Activated naive CD4-positive, alpha-beta T cell treated with anti-CD3 and anti-CD28 coated beads, Interleukin-2, amount 10 ng/mL, durations not matched to agents 7 days and 5 days (primary cell): Measurements from ENCODE around the gene MYBPC3.
"Not testable (repeated sequence)": the region's sequence is repeated elsewhere in the genome, so short reads cannot be mapped to it uniquely, and the experiment has no call there.

Experiments used
- CTCF ChIA-PET: fragments of 350-600 bp; sonication (Branson Sonifier 250); formaldehyde crosslinking; loops from one replicate; lab custom pipeline; 2021; ENCODE audit warnings: antibody characterized with exemption; lab: Charles Lee
- DNase-seq: peaks from one replicate; pipeline ENCODE4 v3.0.0-alpha.2; 2020
- H3K27ac Mint-ChIP-seq: one replicate; pipeline ENCODE4 v1.8.0; 2021; ENCODE audit warnings: mild to moderate bottlenecking, moderate library complexity, mixed read lengths
- H3K27me3 Mint-ChIP-seq: one replicate; pipeline ENCODE4 v1.8.0; 2021; ENCODE audit warnings: mild to moderate bottlenecking, mixed read lengths
- H3K36me3 Mint-ChIP-seq: one replicate; pipeline ENCODE4 v1.8.0; 2021; ENCODE audit warnings: mixed read lengths
- H3K4me1 Mint-ChIP-seq: one replicate; pipeline ENCODE4 v1.8.0; 2021; ENCODE audit warnings: mixed read lengths
- H3K4me3 Mint-ChIP-seq: one replicate; pipeline ENCODE4 v1.8.0; 2021; ENCODE audit warnings: mild to moderate bottlenecking, moderate library complexity, mixed read lengths
- H3K9me3 Mint-ChIP-seq: one replicate; pipeline ENCODE4 v1.8.0; 2021; ENCODE audit warnings: mixed read lengths

The MYBPC3 gene

DNA sequence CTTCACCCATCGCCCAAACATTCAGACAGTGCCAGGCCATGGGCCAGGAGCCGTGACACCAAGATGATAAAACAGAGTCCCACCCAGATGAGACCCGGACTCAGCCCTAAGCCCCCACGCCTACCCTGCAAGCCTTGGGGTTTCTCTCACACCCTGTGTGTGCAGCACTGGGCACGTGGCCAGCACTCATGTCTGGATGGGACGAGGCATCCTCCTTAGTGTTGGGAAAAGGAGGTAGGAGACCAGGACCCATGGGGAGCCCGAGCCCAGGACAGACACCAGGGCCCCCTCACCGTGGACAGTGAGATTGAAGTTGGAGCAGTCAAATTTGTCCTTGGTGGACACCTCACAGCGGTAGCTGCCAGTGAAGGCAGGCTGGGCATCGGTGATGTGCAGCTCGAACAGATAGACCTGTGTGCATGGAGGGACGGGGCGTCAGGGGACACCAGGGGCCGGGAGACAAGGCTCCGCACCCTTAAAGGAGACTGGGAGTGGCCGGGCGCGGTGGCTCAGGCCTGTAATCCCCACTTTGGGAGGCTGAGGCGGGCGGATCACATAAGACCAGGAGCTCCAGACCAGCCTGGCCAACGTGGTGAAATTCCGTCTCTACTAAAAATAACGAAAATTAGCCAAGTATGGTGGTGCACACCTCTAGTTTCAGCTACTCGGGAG, 4.2 kb downstream of the MYBPC3 start:
- Mint-ChIP-seq H3K36me3 (no peaks in the 10 kb centered on the region), H3K4me3 (no peak overlapping the region), H3K4me1 (no peaks in the 10 kb centered on the region), H3K27ac (no peak overlapping the region), H3K9me3 (no peaks in the 10 kb centered on the region), H3K27me3 (peaks cover 3% of the 10 kb centered on the region)
- no peak for DNase-seq
- CTCF ChIA-PET: no interaction called here

DNA sequence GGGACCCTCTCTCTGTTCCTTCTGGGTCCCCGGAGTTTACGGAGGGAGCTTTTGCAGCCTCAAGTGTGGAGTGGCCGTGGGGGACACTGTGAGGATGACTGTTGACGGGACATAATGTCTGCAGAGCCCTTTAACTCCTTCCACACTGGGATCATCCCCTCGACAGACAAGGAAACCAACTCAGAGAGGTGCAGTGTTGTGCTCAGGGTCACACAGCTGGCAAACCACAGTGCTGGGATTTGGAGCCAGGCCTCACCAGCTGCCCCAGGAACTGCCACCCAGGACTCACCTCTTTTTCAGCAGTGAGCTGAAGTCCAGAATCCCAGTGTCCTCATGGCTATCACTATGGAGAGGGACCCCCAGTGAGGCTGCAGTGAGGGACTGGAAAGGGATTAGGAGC, 5.4 kb downstream of the MYBPC3 start:
- Mint-ChIP-seq H3K27ac (no peak overlapping the region), H3K36me3 (no peaks in the 10 kb centered on the region), H3K4me3 (no peak overlapping the region), H3K4me1 (no peaks in the 10 kb centered on the region), H3K27me3 (peaks cover 7% of the 10 kb centered on the region), H3K9me3 (no peaks in the 10 kb centered on the region)
- CTCF ChIA-PET: interaction anchor here (0.6 to 0.8 kb wide), 2 partner anchors 13 to 87 kb away, joined by 3 read pairs; no protein-coding TSS in a partner anchor
- DNase-seq: no peak

DNA sequence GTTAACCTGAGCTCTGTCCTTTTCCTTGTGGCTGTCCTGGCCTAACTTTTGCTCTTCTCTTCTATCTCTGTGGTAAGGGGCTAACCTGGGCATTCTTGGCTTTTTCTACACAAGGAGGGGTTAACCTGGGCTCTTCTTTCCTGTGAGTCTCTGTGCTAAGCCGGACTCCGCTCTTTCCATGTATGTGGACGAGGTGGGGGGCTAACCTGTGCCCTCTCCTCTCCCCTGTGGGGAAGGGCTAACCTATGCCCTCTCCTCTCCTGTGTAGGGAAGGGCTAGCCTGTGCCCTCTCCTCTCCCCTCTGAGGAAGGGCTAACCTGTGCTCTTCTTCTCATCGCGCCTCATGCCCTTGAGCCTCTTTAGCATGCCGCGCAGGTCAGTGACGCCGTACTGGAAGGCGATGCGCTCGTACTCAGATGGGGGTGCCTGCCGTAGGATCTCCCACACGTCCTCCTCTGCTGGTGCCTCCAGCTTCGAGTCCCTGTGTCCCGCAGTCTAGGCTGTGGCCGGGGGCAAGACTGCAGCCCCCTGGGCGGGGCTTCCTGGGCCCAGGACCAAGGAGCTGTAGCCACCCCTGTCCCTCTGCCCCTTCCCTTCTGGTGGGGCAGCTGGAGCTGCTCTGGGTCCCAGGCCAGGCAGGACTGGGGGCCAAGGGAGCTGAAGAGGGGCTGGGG, 6.5 kb downstream of the MYBPC3 start:
- Mint-ChIP-seq H3K27me3 (peaks cover 7% of the 10 kb centered on the region), H3K9me3 (no peaks in the 10 kb centered on the region), H3K27ac (no peak overlapping the region), H3K4me1 (no peaks in the 10 kb centered on the region), H3K36me3 (no peaks in the 10 kb centered on the region), H3K4me3 (no peak overlapping the region)
- no peak for DNase-seq
- CTCF ChIA-PET: interaction anchor here (0.8 kb wide), 1 partner anchor 86 kb away, joined by 3 read pairs; no protein-coding TSS in a partner anchor

DNA sequence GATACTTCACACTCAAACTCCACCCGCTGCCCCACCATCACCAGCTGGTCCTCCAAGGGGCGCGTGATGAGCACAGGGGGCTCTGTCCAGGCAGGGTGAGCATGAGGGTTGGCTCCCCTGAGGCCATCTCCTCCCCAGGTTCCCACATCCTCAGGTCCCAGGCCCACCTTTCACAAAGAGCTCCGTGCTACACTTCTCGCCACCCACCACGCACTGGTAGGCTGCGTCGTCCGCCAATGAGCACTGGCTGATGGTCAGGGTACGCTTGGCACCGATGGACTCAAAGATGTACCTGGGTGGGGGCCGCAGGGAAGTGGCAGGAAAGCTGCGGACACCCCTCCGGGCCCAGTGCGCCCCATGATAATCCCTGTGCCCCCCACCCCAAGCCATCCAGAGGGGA, 9.6 kb downstream of the MYBPC3 start:
- Mint-ChIP-seq H3K36me3 (no peaks in the 10 kb centered on the region), H3K27ac (no peak overlapping the region), H3K9me3 (no peaks in the 10 kb centered on the region), H3K4me1 (no peaks in the 10 kb centered on the region), H3K4me3 (no peak overlapping the region), H3K27me3 (peaks cover 4% of the 10 kb centered on the region)
- no peak for DNase-seq
- CTCF ChIA-PET: no interaction called here

DNA sequence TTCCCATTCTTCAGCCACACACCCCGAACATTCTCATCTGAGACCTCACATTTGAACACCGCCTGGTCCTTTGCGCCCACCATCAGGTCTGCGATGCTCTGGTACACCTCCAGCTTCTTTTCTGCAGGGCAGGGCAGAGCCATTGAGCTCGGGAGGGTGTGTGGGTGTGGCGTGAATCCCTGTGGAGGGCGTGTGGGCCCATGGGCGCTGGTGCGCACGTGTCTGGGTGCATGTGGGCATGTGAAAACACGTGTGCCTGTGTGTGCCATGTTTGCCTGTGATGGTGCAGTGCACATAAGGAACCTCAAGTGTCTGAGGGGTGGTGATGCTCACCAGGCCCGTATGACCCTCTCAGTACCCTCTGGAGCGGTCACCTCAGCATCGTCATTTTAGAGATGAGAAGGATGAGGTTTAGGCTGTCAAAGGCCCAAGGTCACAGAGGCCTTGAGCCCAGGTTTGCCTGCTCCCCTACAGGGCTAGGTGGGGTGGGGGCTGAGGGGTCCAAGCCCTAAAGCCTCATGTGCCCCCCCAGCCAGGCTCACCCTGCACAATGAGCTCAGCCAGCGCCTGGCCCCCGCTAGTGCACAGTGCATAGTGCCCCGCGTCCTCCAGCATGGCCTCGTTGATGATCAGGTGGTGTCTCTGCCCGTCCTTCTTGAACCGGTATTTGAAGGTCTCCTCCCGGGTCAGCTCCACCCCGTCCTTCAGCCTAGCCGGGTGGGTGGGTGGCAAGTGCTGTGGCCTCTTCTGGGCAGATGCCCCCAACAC, 10.3 kb downstream of the MYBPC3 start:
- H3K36me3 Mint-ChIP-seq: no peaks in the 10 kb centered on the region
- no peak for DNase-seq
- H3K27me3 Mint-ChIP-seq: peaks cover 4% of the 10 kb centered on the region
- no peaks in the 10 kb centered on the region for H3K9me3 Mint-ChIP-seq
- CTCF ChIA-PET: no interaction called here
- no peaks in the 10 kb centered on the region for H3K4me1 Mint-ChIP-seq
- H3K4me3 Mint-ChIP-seq: no peak overlapping the region
- no peak overlapping the region for H3K27ac Mint-ChIP-seq

DNA sequence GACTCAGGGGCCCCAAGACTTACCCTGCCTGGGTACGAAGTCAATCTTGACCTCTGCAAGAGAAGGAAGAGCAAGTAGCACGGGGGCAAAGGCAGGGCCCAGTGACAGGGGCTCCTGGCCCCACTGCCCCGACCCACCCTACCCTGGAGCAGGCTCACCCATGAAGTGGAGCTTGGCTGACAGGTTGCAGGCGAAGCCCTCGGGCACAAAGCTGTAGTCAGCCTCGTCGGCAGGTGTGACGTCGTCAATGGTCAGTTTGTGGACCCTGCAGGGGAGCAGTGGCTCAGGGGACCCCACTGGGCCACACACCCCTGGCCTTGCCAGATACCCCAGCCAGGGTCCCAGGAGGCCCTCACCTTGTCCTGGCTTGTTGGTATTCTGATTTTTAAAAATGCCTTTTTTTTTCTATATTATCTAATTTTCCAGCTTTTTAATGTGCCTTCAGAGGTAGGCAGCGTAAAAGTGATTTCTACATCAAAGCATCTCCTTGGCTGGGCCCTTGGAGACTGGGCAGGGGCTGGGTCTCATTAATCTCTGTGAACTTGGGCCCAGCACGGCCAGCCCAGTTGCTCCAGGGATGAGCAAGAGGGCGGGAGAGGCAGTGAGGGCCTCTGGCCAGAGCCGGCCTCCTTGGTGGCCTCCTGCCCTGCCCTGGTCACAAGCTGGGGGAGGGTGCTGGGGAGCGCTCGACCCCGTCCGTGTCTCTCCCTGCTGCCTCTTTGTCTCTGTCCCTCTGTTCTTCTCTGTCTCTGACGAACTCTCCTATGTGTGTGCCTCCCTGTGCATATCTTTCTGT, 11.3 kb downstream of the MYBPC3 start:
- no peak overlapping the region for H3K4me3 Mint-ChIP-seq
- DNase-seq: no peak
- CTCF ChIA-PET: no interaction called here

DNA sequence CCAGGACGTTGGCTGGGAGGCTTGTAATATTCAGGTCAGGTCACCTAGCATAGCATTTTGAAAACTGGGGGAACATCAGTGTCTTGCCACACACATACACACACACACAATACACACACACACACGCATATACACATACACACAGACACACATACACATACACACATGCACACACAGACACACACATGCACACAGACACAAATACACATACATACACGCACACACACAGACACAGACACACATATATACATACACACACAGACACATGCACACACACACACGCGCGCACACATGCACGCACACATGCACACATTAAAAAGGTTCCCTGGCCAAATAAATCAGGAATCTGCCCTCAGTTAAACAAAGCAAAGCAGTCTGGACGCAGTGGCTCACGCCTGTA, 12.5 kb downstream of the MYBPC3 start:
- Mint-ChIP-seq H3K4me1 (no peaks in the 10 kb centered on the region), H3K9me3 (no peaks in the 10 kb centered on the region), H3K27me3 (peaks cover 4% of the 10 kb centered on the region), H3K36me3 (no peaks in the 10 kb centered on the region), H3K4me3 (no peak overlapping the region), H3K27ac (no peak overlapping the region)
- CTCF ChIA-PET: no interaction called here
- no peak for DNase-seq

More for the DNA sequence above, 11.3 kb downstream of the MYBPC3 start:
- H3K4me1 Mint-ChIP-seq: no peaks in the 10 kb centered on the region
- H3K9me3 Mint-ChIP-seq: no peaks in the 10 kb centered on the region
- peaks cover 4% of the 10 kb centered on the region for H3K27me3 Mint-ChIP-seq
- H3K27ac Mint-ChIP-seq: no peak overlapping the region
- no peaks in the 10 kb centered on the region for H3K36me3 Mint-ChIP-seq

- H3K27me3 Mint-ChIP-seq: peaks cover 4% of the 10 kb centered on the region
- CTCF ChIA-PET: no interaction called here
- no peak for DNase-seq
- no peak overlapping the region for H3K4me3 Mint-ChIP-seq
- no peak overlapping the region for H3K27ac Mint-ChIP-seq
- H3K9me3 Mint-ChIP-seq: no peaks in the 10 kb centered on the region
- H3K36me3 Mint-ChIP-seq: no peaks in the 10 kb centered on the region
- no peaks in the 10 kb centered on the region for H3K4me1 Mint-ChIP-seq
These were observed 13.9 kb downstream of the MYBPC3 start for GRCh38 chr11:47338396-47339241.

- Mint-ChIP-seq H3K27ac (no peak overlapping the region), H3K36me3 (no peaks in the 10 kb centered on the region), H3K27me3 (no peaks in the 10 kb centered on the region), H3K4me1 (no peaks in the 10 kb centered on the region), H3K9me3 (no peaks in the 10 kb centered on the region), H3K4me3 (no peak overlapping the region)
- no peak for DNase-seq
- CTCF ChIA-PET: interaction anchor here (1.1 kb wide), 1 partner anchor 75 kb away, joined by 4 read pairs; no protein-coding TSS in a partner anchor
These were observed 15.1 kb downstream of the MYBPC3 start for GRCh38 chr11:47337229-47337924.

GRCh38 chr11:47336595-47336994, 15.9 kb downstream of the MYBPC3 start:
- Mint-ChIP-seq H3K9me3 (no peaks in the 10 kb centered on the region), H3K4me3 (no peak overlapping the region), H3K27ac (no peak overlapping the region), H3K36me3 (no peaks in the 10 kb centered on the region), H3K27me3 (no peaks in the 10 kb centered on the region), H3K4me1 (no peaks in the 10 kb centered on the region)
- CTCF ChIA-PET: interaction anchor here (0.6 to 1.1 kb wide), 2 partner anchors 35 to 76 kb away, joined by 3 to 4 read pairs; no protein-coding TSS in a partner anchor
- DNase-seq: no peak

DNA sequence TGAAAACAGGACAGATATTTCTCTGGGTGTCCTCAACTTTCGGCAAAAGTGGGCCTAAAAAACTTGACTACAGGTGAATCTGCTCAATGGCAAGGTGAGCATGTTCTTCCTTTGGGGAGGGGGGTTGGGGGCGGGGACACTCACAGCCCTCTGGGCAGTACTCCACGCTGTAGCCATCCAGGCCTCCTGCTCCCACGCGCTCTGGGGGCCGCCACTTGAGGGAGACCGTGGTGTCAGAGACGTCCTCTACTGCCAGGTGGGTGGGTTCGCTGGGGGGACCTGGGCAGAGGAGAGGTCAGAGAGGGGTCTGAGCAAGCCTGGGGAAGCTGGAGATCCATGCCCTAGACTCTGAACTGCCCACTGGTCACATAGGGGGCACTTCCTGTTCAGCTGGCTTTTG, 16.8 kb downstream of the MYBPC3 start:
- CTCF ChIA-PET: interaction anchor here (0.7 kb wide), 1 partner anchor 9 kb away, joined by 3 read pairs; no protein-coding TSS in a partner anchor
- no peak overlapping the region for H3K27ac Mint-ChIP-seq
- no peak overlapping the region for H3K4me3 Mint-ChIP-seq
- H3K27me3 Mint-ChIP-seq: no peaks in the 10 kb centered on the region
- no peaks in the 10 kb centered on the region for H3K9me3 Mint-ChIP-seq
- no peak for DNase-seq
- no peaks in the 10 kb centered on the region for H3K4me1 Mint-ChIP-seq
- H3K36me3 Mint-ChIP-seq: no peaks in the 10 kb centered on the region

GRCh38 chr11:47334699-47335411, 17.6 kb downstream of the MYBPC3 start:
- H3K27me3 Mint-ChIP-seq, H3K27ac Mint-ChIP-seq, CTCF ChIA-PET, H3K36me3 Mint-ChIP-seq, H3K9me3 Mint-ChIP-seq, DNase-seq, H3K4me3 Mint-ChIP-seq, H3K4me1 Mint-ChIP-seq: not testable (repeated sequence)
